K562 (cell line): ENCODE measurements around the gene CSNK1A1. TPM values are rescaled to one million over a fixed set of nuclear protein-coding genes. Genes with fewer than 3 reads are reported as not detected.
A peak's percentile ranks its signal among the peaks of the same experiment; 100 is the strongest.

ENCODE experiments used
- CHCHD3 ChIP-seq: fragments of 250-450 bp; sonication (Bioruptor Pico); IDR thresholded peaks from 2 replicates; pipeline ENCODE4 v2.1.2; 2022; ENCODE audit warnings: mild to moderate bottlenecking
- COPS2 ChIP-seq: fragments of 450-650 bp; conservative IDR thresholded peaks from 2 replicates; pipeline ENCODE4 v1.6.1; 2016; ENCODE audit warnings: mild to moderate bottlenecking, moderate library complexity
- FOXA1 ChIP-seq: fragments of 450-650 bp; IDR thresholded peaks from 2 replicates; pipeline ENCODE4 v1.6.1; 2016; ENCODE audit warnings: mild to moderate bottlenecking, borderline replicate concordance
- KDM5B ChIP-seq: fragments of 200-600 bp; sonication (generic); IDR thresholded peaks from 2 replicates; pipeline ENCODE4 v1.6.1; 2012; ENCODE audit warnings: low read depth, mild to moderate bottlenecking, moderate library complexity, low read length, control low read depth, inconsistent platforms; ENCODE audit not compliant: insufficient replicate concordance
- KLF6 ChIP-seq: fragments of 250-450 bp; sonication (Bioruptor Pico); IDR thresholded peaks from 2 replicates; pipeline ENCODE4 v1.4.0; 2020; ENCODE audit warnings: mild to moderate bottlenecking, moderate library complexity, borderline replicate concordance
- STAT5A ChIP-seq: IDR thresholded peaks from 2 replicates; pipeline ENCODE4 v1.6.1; 2012; ENCODE audit warnings: low read length, inconsistent platforms, borderline replicate concordance
- STAT5B ChIP-seq: fragments of 250-450 bp; sonication (Bioruptor Pico); IDR thresholded peaks from 2 replicates; pipeline ENCODE4 v1.8.0; 2021; ENCODE audit warnings: mild to moderate bottlenecking, inconsistent platforms
- ZNF217 ChIP-seq: sonication (generic); formaldehyde crosslinking; IDR thresholded peaks from 2 replicates; pipeline ENCODE4 v1.8.0; 2022; ENCODE audit warnings: mild to moderate bottlenecking, missing genetic modification reagents
- ZNF518B ChIP-seq: fragments of 250-450 bp; sonication (Bioruptor Pico); IDR thresholded peaks from 2 replicates; pipeline ENCODE4 v1.5.0; 2021; ENCODE audit warnings: mild to moderate bottlenecking, moderate library complexity
- polyA plus RNA-seq, 8 experiments: library from polyadenylated mRNA; depleted of rRNA in 4 of 8; stranded (reverse) in 5 of 8; unstranded in 3 of 8; fragments of >200 nt; fragmentation: Nextera tagmentation in 2 of 8; fragmentation: Illumina TruSeq in 1 of 8; extraction: Ambion mirVana in 2 of 8; extraction: Trizol in 1 of 8; gene quantifications; 2 replicates each; pipeline versions ENCODE4 v1.2.1 to v1.2.3, GENCODE V29; 2011 to 2014; ENCODE audit warnings: inconsistent platforms in 1 of 8, missing spikeins in 1 of 8
- total RNA-seq, 7 experiments: library from RNA; depleted of rRNA in 6 of 7; stranded (reverse); fragments of >200 nt in 6 of 7; fragmentation: Illumina TruSeq in 2 of 7; extraction: Trizol in 2 of 7; gene quantifications; 2 replicates each; pipeline versions ENCODE4 v1.2.1 to v1.2.3, GENCODE V29; 2011 to 2021; ENCODE audit warnings: low replicate concordance in 1 of 7
- TF ChIP-seq, protein P1 (sequence below): sonication (generic); formaldehyde crosslinking; IDR thresholded peaks from 2 replicates; pipeline ENCODE4 v1.8.0; 2022; ENCODE audit warnings: mild to moderate bottlenecking, missing genetic modification reagents, borderline replicate concordance
- TF ChIP-seq, protein P2 (sequence below): sonication (generic); formaldehyde crosslinking; IDR thresholded peaks from 2 replicates; pipeline ENCODE4 v1.4.0; 2020; ENCODE audit warnings: mild to moderate bottlenecking, missing genetic modification reagents

The CSNK1A1 gene
- total and polyA plus RNA-seq, 9 of the 15 experiments (the other 6 are each of a cell fraction or from before 2014, with no cell fraction given), result 49.1 to 196 (median 154) TPM

DNA sequence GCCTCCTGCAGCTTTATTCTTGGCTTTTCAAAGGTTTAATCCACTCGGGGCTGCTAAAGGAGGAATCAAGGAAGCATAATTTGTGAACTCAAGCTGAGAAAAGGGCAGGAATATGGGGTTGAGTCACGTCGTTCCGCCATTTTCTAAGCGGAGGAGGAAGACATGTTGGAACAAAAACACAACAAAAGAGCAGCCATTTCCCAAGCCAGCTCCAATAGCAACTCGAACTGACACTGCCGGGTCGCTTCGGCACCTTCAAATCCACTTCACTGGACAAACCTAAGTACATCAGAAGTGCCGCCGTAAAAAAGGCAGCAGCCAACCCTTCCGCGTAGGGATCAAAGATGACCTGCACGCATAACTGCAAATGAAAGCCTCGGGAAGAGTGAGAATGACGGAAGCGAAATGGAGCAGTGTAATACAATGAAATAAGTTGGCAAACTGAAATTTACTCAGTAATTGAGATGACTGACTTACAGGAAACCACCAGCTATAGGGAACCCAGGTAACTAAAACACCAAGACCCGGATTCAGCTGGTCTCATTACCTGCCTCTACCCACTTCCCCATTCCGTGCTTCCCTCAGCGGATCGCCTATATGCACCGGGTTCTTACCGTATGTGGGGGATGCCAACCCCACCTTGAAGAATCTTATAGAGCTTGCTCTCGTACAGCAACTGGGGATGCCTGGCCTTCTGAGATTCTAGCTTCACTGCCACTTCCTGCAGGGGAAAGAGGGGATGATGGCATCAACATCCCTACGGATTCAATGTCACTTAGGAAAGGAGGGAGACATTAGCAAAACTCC lies 1.6 kb downstream of the CSNK1A1 start (continued):
- TF ChIP-seq ZNF518B (CRISPR knock-in tag) (no peak), FOXA1 (no peak), CHCHD3 (CRISPR knock-in tag) (no peak), STAT5B (CRISPR knock-in tag) (no peak), KDM5B (peak; percentile 12), KLF6 (CRISPR knock-in tag) (no peak), COPS2 (no peak), STAT5A (no peak), ZNF217 (no peak)
- TF ChIP-seq, protein P1, sequence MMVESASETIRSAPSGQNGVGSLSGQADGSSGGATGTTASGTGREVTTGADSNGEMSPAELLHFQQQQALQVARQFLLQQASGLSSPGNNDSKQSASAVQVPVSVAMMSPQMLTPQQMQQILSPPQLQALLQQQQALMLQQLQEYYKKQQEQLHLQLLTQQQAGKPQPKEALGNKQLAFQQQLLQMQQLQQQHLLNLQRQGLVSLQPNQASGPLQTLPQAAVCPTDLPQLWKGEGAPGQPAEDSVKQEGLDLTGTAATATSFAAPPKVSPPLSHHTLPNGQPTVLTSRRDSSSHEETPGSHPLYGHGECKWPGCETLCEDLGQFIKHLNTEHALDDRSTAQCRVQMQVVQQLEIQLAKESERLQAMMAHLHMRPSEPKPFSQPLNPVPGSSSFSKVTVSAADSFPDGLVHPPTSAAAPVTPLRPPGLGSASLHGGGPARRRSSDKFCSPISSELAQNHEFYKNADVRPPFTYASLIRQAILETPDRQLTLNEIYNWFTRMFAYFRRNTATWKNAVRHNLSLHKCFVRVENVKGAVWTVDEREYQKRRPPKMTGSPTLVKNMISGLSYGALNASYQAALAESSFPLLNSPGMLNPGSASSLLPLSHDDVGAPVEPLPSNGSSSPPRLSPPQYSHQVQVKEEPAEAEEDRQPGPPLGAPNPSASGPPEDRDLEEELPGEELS, result no peak
- TF ChIP-seq, protein P2, sequence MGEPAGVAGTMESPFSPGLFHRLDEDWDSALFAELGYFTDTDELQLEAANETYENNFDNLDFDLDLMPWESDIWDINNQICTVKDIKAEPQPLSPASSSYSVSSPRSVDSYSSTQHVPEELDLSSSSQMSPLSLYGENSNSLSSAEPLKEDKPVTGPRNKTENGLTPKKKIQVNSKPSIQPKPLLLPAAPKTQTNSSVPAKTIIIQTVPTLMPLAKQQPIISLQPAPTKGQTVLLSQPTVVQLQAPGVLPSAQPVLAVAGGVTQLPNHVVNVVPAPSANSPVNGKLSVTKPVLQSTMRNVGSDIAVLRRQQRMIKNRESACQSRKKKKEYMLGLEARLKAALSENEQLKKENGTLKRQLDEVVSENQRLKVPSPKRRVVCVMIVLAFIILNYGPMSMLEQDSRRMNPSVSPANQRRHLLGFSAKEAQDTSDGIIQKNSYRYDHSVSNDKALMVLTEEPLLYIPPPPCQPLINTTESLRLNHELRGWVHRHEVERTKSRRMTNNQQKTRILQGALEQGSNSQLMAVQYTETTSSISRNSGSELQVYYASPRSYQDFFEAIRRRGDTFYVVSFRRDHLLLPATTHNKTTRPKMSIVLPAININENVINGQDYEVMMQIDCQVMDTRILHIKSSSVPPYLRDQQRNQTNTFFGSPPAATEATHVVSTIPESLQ (CRISPR knock-in tag), result no peak
